ENCODE data around the gene FAM120B.

DNA sequence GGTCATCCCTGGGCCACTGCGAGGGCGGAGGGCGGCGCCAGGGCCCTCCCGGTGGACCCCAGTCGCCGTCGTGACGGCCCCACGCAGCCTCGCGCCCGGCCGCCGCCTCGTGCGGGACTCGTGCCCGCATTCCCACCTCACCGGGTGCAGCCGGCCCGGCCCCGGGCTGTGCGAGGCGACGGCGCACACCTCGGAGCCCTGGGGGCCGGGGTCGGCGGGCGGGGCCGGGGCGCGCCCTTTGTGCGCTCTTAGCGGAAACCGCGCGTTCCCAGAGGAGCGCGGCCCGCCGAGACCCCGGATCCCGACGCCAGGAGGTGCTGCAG is 10.2 kb upstream of the FAM120B start:
- TF ChIP-seq POLR2A (IDR thresholded peaks at IDR 0.05; ENCODE audit: low read length) (no peak), GATA1 (IDR thresholded peaks at IDR 0.05; ENCODE audit: low read depth, low read length) (no peak)
